NCI-H2107 treated with DMSO at 0.1 percent for 48 hours (cell line): ENCODE results near the gene ALDH8A1.
"Not testable (repeated sequence)": the region's sequence is repeated elsewhere in the genome, so short reads cannot be mapped to it uniquely, and the experiment has no call there.

Source experiments
- DNase-seq: peaks from one replicate; lab custom pipeline; 2025; ENCODE audit not compliant: unreplicated experiment; lab: John Stamatoyannopoulos, UW

The ALDH8A1 gene

GRCh38 chr6:134911547-134911946 is 38.4 kb downstream of the ALDH8A1 start:
- no peak for DNase-seq

- no peak for DNase-seq
Measured at GRCh38 chr6:134910593-134910935, 39.3 kb downstream of the ALDH8A1 start.

- no peak for DNase-seq
Measured at GRCh38 chr6:134909701-134910592, 40.0 kb downstream of the ALDH8A1 start.

GRCh38 chr6:134908906-134909516 is 40.9 kb downstream of the ALDH8A1 start:
- no peak for DNase-seq

GRCh38 chr6:134904731-134905130 is 45.2 kb downstream of the ALDH8A1 start:
- DNase-seq: not testable (repeated sequence)

- no peak for DNase-seq
Measured at GRCh38 chr6:134903448-134903847, 46.5 kb downstream of the ALDH8A1 start.

- DNase-seq: no peak
Measured at GRCh38 chr6:134902936-134903335, 47.0 kb downstream of the ALDH8A1 start.

GRCh38 chr6:134902074-134902861 is 47.6 kb downstream of the ALDH8A1 start:
- no peak for DNase-seq

GRCh38 chr6:134898575-134898974 is 51.3 kb downstream of the ALDH8A1 start:
- DNase-seq: no peak

GRCh38 chr6:134898166-134898565 is 51.7 kb downstream of the ALDH8A1 start:
- DNase-seq: not testable (repeated sequence)

GRCh38 chr6:134896910-134897309 is 53.0 kb downstream of the ALDH8A1 start:
- DNase-seq: no peak

- DNase-seq: no peak
Measured at GRCh38 chr6:134894800-134895199, 55.1 kb downstream of the ALDH8A1 start.

GRCh38 chr6:134892362-134892761 is 57.5 kb downstream of the ALDH8A1 start:
- no peak for DNase-seq

GRCh38 chr6:134891633-134892032 is 58.3 kb downstream of the ALDH8A1 start:
- no peak for DNase-seq

GRCh38 chr6:134888316-134888715 is 61.6 kb downstream of the ALDH8A1 start:
- DNase-seq: no peak

GRCh38 chr6:134884752-134885151 is 65.1 kb downstream of the ALDH8A1 start:
- DNase-seq: no peak

- no peak for DNase-seq
Measured at GRCh38 chr6:134883314-134883713, 66.6 kb downstream of the ALDH8A1 start.

- peak; percentile 55 for DNase-seq
Measured at GRCh38 chr6:134882426-134883038, 67.4 kb downstream of the ALDH8A1 start.

- no peak for DNase-seq
Measured at GRCh38 chr6:134880487-134881190, 69.3 kb downstream of the ALDH8A1 start.

- DNase-seq: no peak
Measured at GRCh38 chr6:134878136-134878535, 71.8 kb downstream of the ALDH8A1 start.

- no peak for DNase-seq
Measured at GRCh38 chr6:134875367-134875766, 74.5 kb downstream of the ALDH8A1 start.
